ENCODE measurements around the gene CAPN5.
A peak's percentile ranks its signal among the peaks of the same experiment; 100 is the strongest.

The CAPN5 gene

DNA sequence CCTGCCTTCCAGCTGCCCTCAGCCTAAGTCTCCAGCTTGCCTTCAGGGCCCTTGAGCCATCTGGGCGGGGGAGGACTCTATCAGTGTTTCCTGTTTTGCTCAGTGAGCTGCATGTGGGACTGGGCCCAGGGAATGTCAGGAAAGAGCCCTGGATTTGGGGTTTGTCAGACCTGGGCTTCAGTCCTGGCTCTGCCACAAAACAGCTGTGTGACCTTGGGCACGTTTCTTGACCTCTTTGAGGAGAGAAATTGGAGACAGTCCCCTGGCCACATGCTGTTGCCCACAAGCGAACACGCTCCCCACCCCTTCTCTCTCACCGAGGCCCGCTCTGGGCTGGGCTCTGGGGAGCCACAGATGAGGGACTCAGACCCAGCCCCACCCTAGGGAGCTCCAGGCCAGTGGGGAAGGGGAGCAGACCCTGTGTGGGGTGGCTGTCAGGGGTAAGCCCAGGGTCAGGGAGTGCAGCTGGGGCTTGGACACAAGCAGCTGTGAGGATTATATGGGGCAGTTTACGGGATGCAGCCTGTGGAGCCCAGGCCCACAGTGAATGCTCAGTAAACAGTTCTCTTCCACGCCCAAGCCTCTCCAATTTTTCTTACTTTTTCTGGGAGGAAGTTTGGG is 73.6 kb downstream of the CAPN5 start:
- no peaks in the 10 kb centered on the region for H3K36me3 ChIP-seq
- H3K4me3 ChIP-seq: no peak overlapping the region
- TF ChIP-seq Cebpa-rat (IDR thresholded peaks at IDR 0.05): no peak
- H3K4me1 ChIP-seq: peaks cover 70 to 90% (median 84%) of the 10 kb centered on the region in 10 experiments
- H3K27me3 ChIP-seq: peaks cover 0 to 19% (median 8%) of the 10 kb centered on the region in 11 experiments; a peak in 11 of 22 replicates
- H3K9ac ChIP-seq: peak overlapping the region in 9 of 11 experiments; percentile 3 to 55 (median 31); a peak in 10 of 22 replicates
- no peaks in the 10 kb centered on the region for H3K9me3 ChIP-seq (replicated peaks in 1 of 11)
- peaks cover 0 to 12% (median 0%) of the 10 kb centered on the region in 11 experiments; a peak in 3 of 22 replicates for H4K20me1 ChIP-seq
- peak overlapping the region; percentile 7 to 64 (median 35); a peak in 14 of 22 replicates for H3K27ac ChIP-seq
- peak overlapping the region; percentile 49 to 98 (median 93) for H3K4me2 ChIP-seq

DNA sequence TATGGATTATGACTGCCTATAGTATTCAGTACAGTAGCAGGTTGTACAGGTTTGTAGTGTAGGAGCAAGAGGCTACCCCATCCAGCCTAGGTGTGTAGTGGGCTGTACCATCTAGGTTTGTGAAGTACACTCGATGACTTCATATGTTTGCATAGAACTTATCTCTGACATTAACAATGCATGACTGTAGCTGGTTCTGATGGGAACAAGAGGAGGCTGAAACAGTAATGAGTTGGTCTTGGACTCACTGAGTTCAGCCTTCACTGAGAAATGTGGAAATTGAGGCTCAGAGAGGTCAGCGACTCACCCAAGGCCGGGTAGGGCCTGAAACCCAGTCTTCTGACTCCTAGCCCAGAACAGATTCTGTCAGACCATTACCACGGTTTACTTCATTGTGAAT is 74.3 kb downstream of the CAPN5 start:
- TF ChIP-seq Cebpa-rat (IDR thresholded peaks at IDR 0.05): no peak
- Histone ChIP-seq H3K9me3 (replicated peaks in 1 of 11) (no peaks in the 10 kb centered on the region), H3K27me3 (peaks cover 0 to 19% (median 8%) of the 10 kb centered on the region in 11 experiments; a peak in 11 of 22 replicates), H3K4me3 (no peak overlapping the region), H3K36me3 (no peaks in the 10 kb centered on the region), H3K9ac (no peak overlapping the region; a peak in 1 of 22 replicates), H4K20me1 (peaks cover 0 to 12% (median 0%) of the 10 kb centered on the region in 11 experiments; a peak in 4 of 22 replicates), H3K27ac (peak overlapping the region in 1 of 11 experiments; percentile 62; a peak in 2 of 22 replicates), H3K4me1 (peaks cover 65 to 84% (median 77%) of the 10 kb centered on the region in 10 experiments), H3K4me2 (peak overlapping the region; percentile 49 to 98 (median 93); a peak in 17 of 22 replicates)

DNA sequence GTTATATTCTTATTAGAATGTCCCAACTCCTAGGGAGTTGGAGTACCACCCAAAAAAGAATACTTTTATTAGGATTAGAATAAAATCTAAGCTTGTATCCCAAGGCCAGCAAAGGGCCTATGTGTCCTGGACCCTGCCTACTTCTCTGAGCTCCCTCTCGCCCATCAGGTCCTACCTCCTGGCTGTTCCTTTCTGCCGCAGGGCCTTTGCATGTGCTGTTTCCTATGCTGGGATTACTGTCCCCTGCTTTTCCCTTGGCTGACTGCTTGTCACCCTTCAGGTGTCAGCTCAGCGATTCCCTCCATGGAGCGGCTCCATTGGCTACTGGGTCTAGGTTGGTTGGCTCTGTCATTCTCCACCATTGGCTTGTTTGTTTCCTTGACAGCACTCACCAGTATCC is 74.7 kb downstream of the CAPN5 start:
- Histone ChIP-seq H3K36me3 (no peaks in the 10 kb centered on the region), H3K4me3 (no peak overlapping the region), H3K9me3 (replicated peaks in 1 of 11) (no peaks in the 10 kb centered on the region), H4K20me1 (peaks cover 0 to 17% (median 0%) of the 10 kb centered on the region in 11 experiments; a peak in 4 of 22 replicates), H3K9ac (no peak overlapping the region), H3K27me3 (peaks cover 0 to 19% (median 8%) of the 10 kb centered on the region in 11 experiments; a peak in 11 of 22 replicates), H3K4me1 (peaks cover 60 to 84% (median 76%) of the 10 kb centered on the region in 10 experiments), H3K4me2 (peak overlapping the region in 9 of 11 experiments; percentile 69 to 98 (median 81); a peak in 18 of 22 replicates), H3K27ac (no peak overlapping the region)
- TF ChIP-seq Cebpa-rat (IDR thresholded peaks at IDR 0.05): no peak

DNA sequence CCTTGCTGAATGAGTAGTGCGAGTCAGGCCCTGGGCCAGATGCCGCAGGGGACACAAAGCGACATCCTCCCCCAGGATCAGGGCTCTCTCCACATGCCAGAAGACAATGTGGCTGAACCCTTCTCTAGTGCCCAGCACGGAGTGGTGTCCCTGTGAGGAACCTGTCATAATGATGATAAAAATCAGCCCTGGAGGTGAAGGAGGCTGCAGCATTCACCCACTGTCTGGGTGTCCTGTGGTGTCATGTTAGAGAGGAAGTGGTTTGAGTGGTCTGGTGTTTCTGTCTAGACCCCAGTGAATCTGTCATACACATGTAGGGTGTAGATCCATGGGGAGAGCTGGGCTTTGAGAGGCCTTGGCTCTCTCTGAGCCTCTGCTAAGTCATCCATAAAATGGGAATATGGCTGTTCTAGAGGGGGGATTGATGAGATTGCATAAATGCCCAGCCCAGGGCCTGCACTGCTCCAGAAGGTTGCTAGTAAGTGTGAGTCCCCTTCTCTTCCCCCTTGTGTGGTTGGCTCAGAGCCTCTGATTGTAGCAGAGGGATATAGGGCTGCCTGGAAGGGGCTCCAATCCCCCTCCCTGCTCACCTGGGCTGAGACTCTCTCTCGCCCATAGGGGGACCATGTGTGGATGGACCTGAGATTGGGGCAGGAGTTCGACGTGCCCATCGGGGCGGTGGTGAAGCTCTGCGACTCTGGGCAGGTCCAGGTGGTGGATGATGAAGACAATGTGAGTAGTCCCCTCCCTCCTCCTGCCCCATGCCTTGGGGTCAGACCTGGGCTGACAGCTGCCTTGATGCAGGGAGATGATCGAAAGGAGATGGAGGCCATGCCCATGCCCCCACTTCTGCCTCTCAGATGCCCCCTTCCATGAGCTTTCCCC is 75.6 kb downstream of the CAPN5 start:
- TF ChIP-seq Cebpa-rat (IDR thresholded peaks at IDR 0.05): no peak
- H3K27me3 ChIP-seq: peaks cover 0 to 19% (median 8%) of the 10 kb centered on the region in 11 experiments; a peak in 11 of 22 replicates
- peak overlapping the region in 3 of 11 experiments; percentile 34 to 40 (median 39); a peak in 4 of 22 replicates for H3K27ac ChIP-seq
- no peaks in the 10 kb centered on the region for H3K36me3 ChIP-seq
- peak overlapping the region; percentile 54 to 98 (median 81) for H3K4me2 ChIP-seq
- H3K4me1 ChIP-seq: peaks cover 60 to 84% (median 76%) of the 10 kb centered on the region in 10 experiments
- H3K9me3 ChIP-seq (replicated peaks in 1 of 11): no peaks in the 10 kb centered on the region
- H4K20me1 ChIP-seq: peaks cover 0 to 22% (median 0%) of the 10 kb centered on the region in 11 experiments; a peak in 6 of 22 replicates
- no peak overlapping the region for H3K4me3 ChIP-seq
- H3K9ac ChIP-seq: 0 out of 22 replicates have a peak overlapping the region, but pooled peaks of 1 of the 11 experiments have one; percentile 36

DNA sequence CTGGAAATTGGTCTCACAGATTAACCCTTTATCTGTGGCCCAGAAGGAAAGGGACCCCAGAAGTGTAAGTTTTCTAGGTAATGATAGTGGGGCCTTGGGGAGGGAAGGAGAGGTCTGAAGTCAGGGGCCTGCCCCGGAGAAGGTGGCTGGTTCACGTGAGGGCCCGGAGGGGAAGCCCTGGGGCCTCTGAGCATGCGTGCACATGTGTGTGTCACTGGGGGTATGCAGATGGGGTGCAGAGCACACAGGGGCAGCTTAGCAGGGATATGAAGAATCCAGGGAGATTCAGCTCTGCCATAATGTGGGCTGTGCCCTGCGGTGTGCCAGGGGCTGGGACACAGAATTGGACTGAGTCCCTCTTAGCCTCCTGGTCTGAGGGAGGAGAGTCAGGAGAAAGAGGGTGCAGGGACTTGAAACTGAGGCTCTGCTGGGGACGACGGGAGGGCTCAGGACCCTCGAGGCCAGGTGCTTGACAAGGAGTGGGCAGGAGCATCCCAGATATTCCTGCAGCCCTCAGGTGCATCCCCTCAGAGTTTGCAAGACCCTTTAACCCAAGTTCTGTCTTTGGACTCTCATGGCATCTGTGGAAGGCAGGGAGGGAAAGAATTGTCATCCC is 76.7 kb downstream of the CAPN5 start:
- no peaks in the 10 kb centered on the region for H3K9me3 ChIP-seq (replicated peaks in 1 of 11)
- H3K4me3 ChIP-seq: no peak overlapping the region
- H4K20me1 ChIP-seq: peaks cover 0 to 22% (median 0%) of the 10 kb centered on the region in 11 experiments; a peak in 6 of 22 replicates
- H3K4me2 ChIP-seq: peak overlapping the region in 10 of 11 experiments; percentile 17 to 98 (median 80); a peak in 11 of 22 replicates
- H3K27me3 ChIP-seq: peaks cover 0 to 7% (median 1%) of the 10 kb centered on the region in 11 experiments; a peak in 11 of 22 replicates
- H3K9ac ChIP-seq: no peak overlapping the region
- H3K4me1 ChIP-seq: peaks cover 57 to 83% (median 76%) of the 10 kb centered on the region in 10 experiments
- no peak for TF ChIP-seq Cebpa-rat (IDR thresholded peaks at IDR 0.05)
- no peak overlapping the region for H3K27ac ChIP-seq
- no peaks in the 10 kb centered on the region for H3K36me3 ChIP-seq

DNA sequence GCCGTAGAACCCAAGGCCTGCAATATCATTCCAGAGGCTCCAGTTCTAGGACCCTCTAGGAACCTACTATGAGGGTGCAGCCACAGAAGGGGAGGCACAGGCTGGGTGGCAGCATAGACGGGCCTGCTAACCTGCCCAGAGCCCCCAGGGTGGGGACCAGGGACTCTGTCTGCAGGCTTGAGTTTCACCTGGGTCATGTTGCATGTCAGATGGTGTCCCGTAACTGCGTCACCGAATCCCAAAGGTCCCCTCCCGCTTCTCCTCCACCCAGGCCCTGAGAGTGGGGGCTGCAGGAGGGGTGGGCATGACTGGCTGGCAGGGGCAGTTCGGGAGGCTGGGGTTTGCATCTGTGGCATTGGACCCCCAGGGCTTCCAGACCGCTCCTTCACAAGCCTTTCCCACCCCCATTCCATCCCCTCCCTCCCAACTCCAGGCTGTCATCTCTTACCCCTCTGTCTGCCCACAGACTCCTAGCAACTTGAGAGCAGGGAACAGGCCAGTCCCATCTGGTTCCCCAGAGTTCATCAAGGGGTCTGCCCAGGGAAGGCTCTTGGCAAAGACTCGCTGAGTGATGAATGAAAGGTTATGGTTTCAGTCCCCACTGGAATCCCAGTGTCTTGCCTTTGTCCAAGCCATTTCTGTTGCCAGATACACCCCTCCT is 77.6 kb downstream of the CAPN5 start:
- Histone ChIP-seq H3K4me1 (peaks cover 57 to 83% (median 76%) of the 10 kb centered on the region in 10 experiments), H3K9me3 (replicated peaks in 1 of 11) (no peaks in the 10 kb centered on the region), H3K36me3 (no peaks in the 10 kb centered on the region), H3K9ac (no peak overlapping the region), H3K4me3 (no peak overlapping the region), H3K27ac (no peak overlapping the region), H4K20me1 (peaks cover 0 to 22% (median 0%) of the 10 kb centered on the region in 11 experiments; a peak in 6 of 22 replicates), H3K27me3 (no peaks in the 10 kb centered on the region), H3K4me2 (0 out of 22 replicates have a peak overlapping the region, but pooled peaks of 1 of the 11 experiments have one; percentile 80)
- no peak for TF ChIP-seq Cebpa-rat (IDR thresholded peaks at IDR 0.05)

DNA sequence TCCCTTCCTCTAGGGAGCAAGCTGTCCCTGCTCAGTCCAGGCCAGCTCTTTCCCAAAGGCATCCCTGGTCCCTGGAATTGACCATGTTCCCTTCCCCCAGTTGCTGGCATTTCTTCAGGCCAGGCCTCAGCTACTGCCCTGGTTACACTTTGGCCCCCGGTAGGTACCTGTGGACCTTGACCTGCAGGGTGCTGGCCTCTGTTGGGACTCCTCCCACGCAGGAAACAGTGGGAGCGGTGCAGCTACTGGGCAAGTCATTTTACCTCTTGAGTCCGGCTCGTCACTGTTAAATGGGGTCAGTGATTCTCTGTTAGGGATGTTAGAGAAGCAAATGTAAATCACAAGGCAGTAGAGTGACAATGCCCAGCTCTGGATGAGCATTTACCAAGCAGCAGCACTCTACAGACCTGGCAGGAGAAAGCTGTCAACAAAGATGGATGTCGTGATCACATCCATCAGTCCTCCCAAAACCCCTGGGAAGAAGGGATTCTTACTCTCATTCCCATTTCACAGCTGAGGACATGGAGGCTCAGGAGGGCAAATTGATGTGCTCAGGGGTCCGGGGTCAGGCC is 78.2 kb downstream of the CAPN5 start:
- no peaks in the 10 kb centered on the region for H3K9me3 ChIP-seq (replicated peaks in 1 of 11)
- no peak overlapping the region for H3K4me2 ChIP-seq
- no peak overlapping the region for H3K9ac ChIP-seq
- peaks cover 0 to 22% (median 0%) of the 10 kb centered on the region in 11 experiments; a peak in 6 of 22 replicates for H4K20me1 ChIP-seq
- peaks cover 57 to 83% (median 76%) of the 10 kb centered on the region in 10 experiments for H3K4me1 ChIP-seq
- H3K27me3 ChIP-seq: no peaks in the 10 kb centered on the region
- no peaks in the 10 kb centered on the region for H3K36me3 ChIP-seq
- H3K27ac ChIP-seq: no peak overlapping the region
- H3K4me3 ChIP-seq: no peak overlapping the region
- TF ChIP-seq Cebpa-rat (IDR thresholded peaks at IDR 0.05): no peak
